Activated T-cell treated with anti-CD3 and anti-CD28 coated beads for 24 hours (primary cell): Measurements from ENCODE around the gene PPAT.

Experiments
- DNase-seq: peaks from one replicate; pipeline ENCODE4 v3.0.0-alpha.2; 2020; ENCODE audit warnings: low read depth

Gene PPAT

DNA sequence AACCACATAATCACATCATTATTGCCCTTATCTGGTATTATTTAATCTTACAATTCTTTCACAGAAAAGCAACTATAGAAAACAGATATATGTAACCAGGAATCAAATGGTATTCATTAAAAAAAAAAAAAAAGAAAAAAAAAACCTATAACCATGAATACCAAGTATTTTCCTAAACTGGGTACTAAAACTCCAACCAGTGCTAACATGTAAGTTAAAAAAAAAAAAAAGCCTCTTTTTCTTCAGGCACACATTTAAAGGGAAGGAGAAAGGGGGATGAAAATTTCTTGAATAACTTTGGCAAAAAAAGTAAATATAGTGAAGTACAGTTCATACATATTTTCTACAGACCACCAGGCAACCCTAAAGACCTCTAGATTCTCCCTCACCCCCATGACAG is 2.1 kb downstream of the PPAT start:
- DNase-seq, result no peak

DNA sequence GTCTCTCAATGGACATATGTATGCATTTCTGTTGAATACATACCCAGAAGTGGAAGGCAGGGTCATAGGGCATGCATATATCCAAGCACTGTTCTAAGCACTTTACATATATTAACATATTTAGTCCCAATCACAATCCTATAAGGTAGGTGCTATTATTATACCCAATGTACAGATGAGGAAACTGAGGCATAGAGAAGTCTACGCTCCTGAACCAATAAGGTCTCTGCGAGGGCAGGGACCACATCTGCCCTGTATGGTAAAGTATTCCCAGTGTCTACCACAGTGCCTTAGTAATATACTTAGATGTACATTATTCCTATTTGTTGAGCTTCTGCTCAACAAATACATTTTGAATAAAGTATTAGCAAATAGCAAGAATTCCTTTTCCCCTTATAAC is 5.2 kb downstream of the PPAT start:
- DNase-seq, result no peak

DNA sequence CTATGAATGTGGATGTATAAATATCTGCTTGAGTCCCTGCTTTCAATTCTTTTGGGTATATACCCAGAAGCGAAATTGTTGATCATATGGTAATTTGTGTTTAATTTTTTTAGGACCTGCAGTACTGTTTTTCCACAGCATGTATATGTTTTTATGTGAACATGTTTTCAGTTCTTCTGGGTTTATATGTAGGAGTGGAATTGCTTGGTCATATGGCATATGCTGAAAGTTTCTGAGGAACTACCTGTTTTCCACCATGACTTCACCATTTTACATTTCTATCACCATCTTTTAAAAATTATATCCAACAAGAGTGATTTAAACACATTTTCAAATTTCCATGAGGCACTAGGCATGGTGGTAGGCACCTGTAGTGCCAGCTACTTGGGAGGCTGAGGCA is 8.2 kb downstream of the PPAT start:
- no peak for DNase-seq

DNA sequence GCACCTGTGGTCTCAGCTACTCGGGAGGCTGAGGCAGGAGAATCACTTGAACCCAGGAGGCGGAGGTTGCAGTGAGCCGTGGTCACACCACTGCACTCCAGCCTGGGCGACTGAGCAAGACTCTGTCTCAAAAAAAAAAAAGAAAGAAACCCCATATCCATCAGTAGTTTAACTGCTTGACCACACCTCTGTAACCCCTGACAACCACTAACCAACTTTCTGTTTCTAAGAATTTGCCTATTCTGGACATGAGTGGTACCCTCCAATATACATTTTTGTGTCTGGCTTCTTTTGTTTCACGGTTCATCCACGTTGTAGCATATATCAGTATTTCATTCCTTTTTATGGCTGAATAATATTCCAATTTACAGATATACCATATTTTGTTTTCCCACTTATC is 9.1 kb downstream of the PPAT start:
- no peak for DNase-seq

DNA sequence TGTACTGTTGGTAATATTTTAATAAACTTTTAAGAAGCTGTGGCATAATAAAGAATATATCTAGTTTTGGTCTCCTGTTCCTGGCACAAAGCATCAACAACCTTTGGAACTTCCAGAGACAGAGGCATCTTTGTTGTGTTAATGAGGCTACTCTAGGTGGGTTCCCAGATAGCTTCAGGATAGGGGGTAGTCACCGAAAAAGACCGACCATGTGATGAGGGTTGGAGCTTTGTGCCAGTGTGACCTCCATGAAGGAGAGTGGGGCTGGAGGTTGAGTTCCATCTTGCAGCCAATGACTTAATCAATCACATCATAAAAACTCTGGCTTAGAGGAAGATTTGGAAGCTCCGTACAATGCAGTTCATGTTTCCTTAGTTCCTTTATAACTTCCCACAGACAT is 9.9 kb downstream of the PPAT start:
- no peak for DNase-seq

DNA sequence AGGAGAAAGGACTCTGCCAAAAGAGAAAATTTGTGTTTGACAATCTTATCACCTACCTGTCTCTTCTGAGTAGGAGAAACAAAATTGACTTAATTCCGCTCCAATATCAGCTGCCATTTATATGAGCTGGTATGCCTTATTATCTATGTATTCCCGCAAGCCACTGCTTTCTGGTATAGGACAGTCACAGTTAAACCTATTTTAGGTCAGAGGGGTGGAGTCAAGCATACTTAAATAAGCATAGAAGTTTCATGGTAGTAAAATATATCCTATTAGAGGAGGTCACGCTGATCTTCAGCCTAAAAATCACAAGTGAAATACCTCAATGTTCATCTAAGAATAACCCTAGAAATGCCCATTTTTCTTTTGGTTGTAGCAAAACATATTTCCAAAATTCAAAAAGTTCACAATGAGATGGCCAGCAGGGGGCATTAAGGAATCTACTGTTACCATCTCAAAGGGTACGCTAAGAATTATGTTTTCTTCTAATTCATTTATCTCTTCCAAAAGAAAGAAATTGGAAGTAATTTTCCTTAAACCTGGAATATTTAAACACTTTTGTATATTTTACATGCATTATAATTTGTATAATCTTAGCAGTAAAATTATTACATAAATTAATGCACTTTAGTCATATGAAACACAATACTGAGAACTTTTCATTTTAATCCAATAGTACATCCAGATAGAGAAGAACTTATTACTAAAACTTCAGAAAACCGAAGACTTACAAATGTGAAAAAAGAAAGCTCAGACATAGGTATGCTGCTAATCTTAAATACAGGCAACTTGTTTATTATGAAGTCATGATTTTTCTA is 10.5 kb downstream of the PPAT start:
- no peak for DNase-seq

DNA sequence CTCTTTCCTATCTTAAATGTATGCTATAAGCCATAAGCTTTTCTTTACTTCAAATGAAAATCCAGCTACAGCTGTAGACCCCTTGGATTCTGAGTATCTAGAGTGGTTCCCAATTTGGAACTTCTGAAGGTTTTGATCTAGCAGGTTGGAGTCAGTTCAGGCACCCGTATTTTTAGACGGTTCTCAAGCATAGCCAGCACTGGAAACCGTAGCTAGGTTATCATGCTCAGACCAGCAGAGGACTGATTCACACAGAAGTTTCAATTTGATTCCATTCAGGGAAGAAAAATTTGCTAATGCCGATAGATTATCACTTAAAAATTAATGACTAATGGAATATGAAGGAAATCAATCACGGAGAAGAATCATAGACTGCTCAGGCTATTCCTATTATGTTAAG is 11.2 kb downstream of the PPAT start:
- DNase-seq, result no peak

DNA sequence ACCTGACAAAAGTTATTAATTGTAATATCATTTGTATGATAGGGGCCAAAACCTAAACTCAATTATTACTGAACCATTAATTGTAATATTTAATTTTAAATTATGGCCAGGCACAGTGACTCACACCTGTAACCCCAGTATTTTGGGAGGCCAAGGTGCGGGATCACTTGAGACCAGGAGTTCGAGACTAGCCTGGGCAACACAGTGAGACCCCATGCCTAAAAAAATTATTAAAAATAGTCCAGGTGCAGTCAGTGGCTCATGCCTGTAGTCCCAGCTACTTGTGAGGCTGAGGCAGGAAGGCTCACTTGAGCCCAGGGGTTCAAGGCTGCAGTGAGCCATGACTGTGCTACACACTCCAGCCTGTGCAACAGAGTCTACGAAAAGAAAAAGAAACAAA is 18.0 kb downstream of the PPAT start:
- DNase-seq, result no peak

DNA sequence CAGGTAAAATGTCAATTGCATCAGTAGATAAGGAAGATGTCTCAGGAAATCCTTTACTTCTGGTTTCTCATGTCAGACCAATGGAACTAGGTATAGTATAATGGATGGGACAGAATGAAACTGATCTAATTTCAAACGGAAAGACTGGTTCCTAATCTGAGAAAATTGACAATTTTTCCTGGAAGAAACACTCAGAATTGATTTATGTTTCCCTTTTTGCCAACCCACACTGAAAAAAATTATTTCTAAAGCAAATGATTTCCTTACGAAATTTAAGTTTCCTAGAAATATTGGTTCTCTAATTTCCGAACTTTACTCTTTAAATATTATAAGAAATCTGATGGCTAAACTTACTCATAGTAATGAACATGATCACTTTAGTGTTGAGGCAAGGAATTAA is 19.1 kb downstream of the PPAT start:
- DNase-seq, result no peak

DNA sequence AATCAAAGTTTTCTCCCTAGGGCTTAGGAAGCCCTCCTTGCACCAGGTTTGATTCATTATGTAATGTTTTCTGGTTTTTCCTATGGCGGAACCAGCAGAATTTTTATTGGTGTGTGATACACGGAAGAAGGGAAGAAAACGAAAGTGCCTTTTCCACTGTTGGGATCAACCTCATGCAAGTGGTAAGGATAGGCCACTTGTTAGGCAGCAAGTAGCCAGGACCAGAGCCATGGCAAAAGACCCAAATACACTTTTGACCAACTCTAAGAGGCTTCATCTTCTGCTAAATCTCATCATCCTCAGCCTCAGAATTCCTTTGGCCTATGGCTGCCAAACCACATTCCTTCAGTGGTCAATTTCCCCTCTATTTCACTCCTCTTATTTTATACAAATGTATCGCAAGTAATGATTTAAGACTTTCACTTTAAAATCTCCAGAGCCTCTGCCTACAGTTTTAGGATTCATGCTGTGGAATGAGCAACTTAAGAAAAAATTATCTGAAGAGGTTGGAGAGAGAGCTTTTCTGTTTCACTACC is 21.2 kb downstream of the PPAT start:
- DNase-seq, result no peak

DNA sequence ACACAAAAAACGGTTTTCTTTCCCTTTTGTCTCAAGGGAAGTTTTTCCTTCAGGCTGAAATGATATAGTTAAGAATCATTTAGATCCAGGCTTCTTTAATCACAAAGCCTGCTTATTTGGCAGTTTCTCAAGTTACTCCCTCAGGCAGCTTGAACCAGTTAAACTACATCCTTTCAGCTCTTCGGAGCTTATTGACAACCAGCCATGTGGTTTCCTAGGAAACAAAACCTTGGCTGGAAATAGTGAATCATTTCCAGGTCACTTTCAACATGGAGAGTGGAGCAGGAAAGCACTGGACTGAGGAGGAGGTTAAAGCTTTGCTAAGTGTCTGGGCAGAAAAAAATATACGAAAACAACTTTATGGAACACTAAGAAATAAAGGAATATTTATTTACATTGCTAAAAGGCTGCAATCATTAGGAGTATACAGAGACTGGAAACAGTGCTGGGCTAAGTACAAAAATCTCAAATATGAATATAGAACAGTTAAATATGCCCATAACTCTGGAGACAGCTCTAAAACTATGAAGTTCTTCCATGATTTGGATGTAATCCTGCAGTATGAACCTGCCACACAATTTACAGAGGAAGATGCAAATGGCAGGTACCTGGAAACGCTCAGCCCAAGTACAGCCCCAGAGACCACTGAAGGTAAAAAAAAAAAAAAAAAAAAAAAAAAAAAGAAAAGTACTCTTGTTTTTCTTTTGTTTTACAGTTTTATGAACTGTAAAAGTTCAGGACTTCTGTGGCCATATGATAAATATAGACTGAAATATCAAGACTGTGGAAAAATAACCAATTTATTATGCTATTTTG is 25.0 kb downstream of the PPAT start:
- no peak for DNase-seq

DNA sequence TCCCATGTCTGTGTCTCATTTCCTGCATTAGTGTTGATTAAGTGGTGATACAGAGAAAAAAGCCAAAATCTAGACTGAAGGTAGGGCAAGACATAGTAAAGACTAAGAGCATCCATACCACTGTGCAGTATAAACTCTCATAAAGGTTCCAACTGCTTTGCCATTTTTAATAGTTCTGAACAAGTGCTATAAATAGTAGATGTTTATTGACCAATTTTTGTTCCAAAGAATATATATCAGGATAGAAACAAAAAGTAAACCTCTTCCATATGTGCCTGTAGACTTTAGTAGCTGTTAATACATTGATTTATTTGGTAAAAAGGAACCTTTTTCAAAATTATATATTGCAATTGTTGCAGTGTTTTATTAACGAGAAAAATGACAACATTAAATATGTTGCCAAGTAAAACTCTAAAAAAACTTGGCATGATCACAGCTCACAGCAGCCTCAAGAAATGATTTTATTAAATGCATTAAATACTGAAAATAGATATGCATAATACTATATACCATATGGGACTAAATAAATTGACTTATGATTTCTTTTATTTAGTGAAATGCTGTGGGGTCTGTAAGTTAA is 25.8 kb downstream of the PPAT start:
- DNase-seq, result no peak

DNA sequence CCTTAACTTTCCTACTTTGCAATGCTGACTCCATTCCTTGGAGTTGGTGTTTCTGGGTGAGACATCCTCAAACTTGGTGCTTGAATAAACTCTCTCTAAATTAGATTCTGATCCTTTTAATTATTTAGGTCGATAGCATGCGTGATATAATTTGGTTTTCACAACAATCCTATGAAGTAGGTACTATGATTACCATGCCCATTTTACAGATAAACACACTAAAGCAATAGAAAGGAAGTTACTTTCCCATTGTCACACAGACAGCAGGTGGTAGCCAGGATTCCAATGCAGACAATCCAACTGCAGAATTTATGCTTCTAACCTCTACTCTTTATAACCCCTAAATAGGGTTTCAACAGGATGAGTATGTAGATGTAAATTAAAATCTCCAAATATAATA is 26.4 kb downstream of the PPAT start:
- DNase-seq, result no peak

DNA sequence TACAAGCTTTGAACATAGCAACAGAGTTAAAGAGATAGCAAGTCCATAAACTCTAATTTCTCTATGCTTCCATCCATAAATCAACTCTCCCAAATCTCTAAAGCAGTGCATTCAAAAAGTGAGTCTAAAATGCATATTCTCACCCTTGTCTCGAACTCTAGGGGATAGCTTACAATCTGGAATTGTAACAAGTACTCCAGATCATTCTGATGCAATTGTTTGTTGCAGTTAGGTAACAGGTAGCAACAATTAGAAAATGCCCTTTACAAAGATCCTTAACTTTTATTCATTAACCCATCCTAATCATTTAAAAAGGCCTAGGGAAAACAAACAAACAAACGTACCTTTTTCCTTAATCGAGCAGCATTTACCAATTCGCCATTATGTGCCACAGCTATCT is 29.3 kb downstream of the PPAT start:
- DNase-seq, result no peak

DNA sequence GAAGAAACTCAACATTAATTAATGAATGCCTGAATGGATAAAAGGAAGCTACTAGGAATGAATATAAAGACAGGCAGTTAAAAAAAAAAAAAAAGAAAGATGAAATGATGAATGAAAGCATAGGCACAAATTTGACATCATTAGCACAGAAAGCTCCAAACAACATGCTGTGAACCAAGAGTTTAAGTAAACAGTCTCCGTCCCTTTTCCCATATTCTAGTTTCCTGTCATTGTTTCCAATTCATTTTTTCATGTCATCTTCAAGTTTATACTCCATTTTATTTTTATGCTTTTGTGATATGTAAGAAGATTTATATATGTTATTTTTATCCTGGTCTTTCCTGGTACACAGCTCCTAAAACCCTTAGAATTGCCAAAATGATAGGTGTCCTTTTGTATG is 30.4 kb downstream of the PPAT start:
- DNase-seq, result no peak

DNA sequence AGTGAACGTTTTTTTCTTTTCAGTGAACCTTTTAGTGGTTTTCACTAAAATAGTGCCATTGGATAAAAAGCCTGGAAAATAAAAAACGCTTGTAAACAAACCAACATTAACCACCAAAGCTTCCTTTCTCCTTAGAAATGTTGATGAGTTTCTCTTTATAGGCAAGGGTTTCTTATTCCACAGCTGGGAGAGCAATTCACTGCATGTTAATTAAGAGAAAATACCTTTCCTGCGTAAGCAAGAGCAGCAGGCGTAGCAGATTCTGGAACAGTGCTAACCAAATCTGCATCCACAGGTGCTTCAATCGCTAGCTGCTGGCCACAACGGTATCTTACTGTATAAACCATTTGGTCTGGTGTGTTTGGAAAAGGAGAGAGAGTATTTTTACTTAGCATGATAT is 34.9 kb downstream of the PPAT start:
- DNase-seq, result no peak

DNA sequence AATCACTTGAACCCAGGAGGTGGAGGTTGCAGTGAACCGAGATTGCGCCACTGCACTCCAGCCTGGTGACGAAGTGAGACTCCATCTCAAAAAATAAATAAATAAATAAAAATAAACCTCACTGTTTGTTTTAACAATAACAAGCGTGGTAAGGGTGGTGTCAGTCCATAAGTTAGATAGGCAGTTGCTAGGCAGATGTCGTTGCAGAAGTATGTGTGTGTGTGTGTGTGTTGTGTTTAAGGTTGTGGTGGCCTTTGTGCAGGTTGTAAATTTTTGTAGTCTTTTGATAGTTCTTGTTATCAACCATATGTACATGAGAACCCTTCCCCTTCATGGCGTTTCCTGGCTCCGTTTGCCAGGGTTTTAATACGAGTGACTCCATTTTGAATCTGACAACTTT is 44.1 kb downstream of the PPAT start:
- no peak for DNase-seq

DNA sequence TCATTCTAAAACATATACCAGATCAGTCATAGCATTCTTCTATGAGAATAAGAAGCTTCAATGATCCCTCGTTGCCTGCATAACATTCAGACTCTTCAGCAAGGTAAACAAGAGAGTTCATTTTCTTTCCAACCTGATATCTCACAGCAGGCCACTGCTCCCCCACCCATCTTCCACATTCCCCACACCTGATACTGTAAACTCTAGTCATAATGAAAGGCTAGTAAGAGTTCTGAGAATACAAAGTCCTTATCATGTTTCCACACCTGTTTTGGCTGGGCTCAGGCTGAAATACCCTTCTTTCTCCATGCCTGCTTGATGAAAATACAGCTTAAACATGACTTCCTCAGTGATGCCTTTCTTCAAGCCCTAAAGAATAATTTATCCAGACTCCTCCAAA is 45.9 kb downstream of the PPAT start:
- DNase-seq, result no peak

DNA sequence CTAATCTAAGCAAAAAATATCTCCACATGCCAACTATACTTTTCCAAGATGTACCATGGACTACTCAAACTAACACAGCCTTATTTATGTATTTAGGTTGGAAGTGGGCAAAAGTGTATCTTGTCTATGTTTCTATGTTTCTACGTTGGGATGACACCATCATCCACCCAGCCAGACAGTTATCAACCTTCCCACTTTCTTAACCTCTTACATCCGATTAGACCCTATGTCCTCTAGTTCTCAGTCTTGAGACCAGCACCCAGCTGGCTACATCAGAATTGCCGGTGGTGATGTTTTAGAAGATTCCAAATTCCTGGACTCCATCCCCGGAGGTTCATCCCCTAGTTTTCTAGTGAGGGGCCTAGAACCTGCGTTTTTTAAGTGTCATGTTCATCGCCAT is 47.1 kb downstream of the PPAT start:
- DNase-seq, result no peak

DNA sequence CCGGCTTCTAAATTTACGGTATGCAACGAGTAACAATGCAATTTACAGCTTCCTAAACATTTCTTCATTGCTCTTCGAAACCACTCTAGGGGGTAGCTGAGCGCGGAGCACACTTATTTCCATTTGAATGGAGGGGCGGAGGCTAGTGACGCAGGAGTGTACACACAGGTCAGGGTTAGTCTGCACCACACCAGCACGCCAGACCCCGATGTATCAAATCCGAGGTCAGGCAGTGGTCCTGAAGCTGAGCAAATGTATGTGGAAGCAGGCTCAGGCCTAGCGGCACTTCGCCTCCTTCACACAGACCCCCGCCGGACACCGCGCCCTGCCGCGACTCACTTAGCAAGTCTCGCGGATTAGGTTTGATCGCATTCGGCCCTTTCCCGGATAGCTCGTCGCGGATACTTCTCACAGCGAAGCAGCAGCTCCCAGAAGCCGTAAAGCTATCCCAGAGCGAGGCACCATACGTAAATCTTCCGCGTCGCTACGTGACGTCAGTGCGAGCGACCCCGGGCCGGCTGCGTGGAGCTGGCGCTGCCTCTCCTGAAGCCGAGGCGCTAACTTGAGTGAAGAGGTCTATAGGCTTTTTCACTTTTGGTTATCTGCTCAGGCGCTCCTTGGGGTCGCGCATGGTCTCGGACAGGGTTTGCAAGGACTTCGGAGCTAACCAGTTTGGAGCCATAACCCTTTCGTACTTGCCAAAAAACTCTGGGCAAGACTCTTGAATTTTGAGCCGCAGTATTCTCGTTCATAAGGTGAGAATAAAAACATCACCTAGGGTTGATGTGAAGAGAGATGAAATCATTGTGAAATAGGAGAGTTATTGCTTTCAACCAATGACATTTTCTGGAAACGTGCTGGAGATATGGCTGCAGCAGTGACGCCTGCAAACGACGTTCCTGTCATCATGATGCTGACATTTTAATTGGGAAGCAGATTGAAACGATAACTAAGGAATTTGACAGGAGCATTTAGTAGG is 48.1 kb downstream of the PPAT start, which contains the start of gene AASDH:
Gene AASDH (minus strand): TSS at position 469 of the 979 bp plus-strand sequence. CDS start 3,192 bp downstream, outside the sequence.
- peak; percentile 95 for DNase-seq

DNA sequence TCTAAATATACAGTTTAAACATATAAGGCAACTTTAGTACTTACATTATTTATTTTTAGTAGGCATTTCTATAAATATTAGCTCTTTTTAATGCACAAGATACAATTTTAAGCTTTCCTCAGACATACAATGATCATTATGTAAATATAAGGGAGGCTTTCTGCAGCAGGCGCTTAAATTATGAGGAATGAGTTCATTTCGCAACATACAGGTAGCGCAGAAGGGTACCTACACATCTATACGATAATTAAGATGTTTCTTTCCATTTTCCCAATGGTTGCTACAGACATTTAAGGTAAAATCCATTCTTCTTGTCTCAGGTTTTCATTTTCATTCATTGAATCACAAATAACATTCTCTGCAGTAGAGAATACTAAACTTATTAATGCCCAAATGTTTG is 49.3 kb downstream of the PPAT start:
- DNase-seq, result no peak

DNA sequence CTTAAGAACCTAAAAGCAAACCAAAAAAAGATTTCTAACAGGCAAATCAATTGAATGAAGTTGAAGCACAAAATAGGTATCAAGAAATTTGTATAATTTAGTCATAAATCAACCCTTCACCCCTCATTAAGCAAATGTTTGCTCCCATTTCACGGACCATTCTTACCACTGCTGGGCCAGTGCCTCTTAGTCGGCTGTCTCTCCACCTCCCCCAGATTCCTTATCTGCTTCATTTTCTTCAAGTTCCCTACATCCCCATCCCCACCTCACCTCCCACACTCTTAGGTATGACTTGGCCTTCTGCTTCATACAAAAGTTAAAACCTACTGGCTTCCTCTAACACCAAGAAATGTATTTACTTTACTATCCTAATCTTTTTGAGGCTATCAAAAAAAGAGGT is 60.0 kb downstream of the PPAT start:
- DNase-seq, result no peak
